NCI-H510A treated with DMSO at 0.1 percent for 48 hours (cell line): ENCODE results near the gene GCK.

ENCODE experiments used
- DNase-seq: peaks from one replicate; lab custom pipeline; 2025; lab: John Stamatoyannopoulos, UW

Gene GCK

GRCh38 chr7:44222776-44223261 is 33.6 kb upstream of the GCK start:
- no peak for DNase-seq

DNA sequence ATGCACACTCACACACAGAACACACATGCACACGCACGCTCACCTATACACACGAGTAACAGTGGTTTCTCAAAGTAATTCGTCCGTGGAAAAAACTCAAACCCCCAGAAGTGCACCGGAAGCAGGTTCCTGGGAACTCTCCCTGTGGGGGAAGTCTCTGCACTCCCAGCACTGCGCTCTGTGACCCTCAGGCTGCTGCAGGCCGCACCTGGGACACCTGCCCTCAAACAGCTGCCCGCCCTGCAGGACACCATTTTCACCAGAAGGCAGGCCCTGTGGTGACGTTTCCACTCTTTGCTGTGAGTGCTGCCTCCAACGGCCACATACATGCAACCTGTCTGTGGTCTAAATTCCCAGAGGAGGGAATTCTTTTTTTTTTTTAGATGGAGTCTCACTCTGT is 32.8 kb upstream of the GCK start:
- DNase-seq, result no peak

DNA sequence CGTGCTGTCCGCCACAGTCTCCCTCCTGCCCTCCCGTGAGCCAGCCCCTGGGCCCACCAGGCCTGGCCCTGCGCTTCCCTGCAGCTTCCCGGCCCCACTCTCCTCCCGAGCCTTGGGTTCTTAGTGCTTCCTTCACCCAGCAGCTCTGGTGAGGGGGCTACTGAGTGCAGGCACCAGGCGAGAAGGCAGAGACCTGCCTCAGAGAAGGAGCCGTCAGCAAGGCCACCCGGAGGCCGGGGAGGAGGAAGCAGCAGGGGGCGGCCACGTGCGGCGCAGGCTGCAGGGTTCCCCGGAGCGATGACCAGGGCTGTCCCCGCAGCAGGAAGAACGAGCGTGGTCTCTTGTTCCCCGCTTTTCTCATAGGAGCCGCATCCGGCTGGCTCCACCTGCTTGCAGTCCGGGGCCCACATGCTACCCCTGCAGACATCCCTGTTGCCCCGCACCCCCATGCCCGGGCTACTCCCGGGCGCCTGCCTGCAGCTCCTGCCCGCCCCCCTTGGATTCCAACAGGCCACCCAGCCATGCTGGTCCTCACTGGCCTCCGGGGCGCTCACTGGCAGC is 32.1 kb upstream of the GCK start:
- DNase-seq, result no peak

GRCh38 chr7:44220358-44221112 is 31.3 kb upstream of the GCK start:
- DNase-seq, result no peak

GRCh38 chr7:44220046-44220357 is 30.8 kb upstream of the GCK start:
- no peak for DNase-seq

DNA sequence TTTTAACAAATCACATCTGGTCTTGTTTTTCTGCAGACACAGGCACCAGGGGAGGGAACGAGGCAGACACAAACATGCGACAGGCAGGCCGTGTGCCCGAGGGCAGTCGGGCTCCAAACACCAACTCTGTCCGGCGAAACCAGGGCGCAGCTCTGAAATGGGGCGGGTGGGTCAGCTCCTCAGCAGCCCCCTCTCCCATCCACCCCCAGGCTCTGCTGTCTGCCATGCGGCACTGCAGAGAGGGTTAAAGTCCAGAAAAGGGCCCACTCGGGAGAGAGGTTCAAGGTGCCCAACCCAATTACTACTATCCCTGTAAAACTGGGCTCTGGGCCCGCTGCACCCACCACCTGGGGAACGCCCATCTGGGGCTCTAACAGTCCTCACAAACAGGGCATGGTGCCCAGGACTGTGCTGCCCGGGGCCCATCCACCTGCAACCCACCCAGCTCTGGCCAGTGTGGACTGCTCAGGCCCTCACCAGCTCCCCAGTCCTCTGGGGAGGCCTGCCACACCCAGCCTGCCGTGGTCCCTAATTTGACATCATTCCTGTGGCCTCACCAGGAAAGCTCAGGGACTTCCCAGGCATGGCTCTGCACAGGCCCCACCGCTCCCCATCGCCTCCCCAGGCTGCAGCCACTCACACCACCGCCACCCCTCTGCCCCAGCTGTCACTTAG is 30.3 kb upstream of the GCK start:
- DNase-seq, result no peak

GRCh38 chr7:44218418-44219201 is 29.4 kb upstream of the GCK start:
- peak; percentile 12 for DNase-seq

DNA sequence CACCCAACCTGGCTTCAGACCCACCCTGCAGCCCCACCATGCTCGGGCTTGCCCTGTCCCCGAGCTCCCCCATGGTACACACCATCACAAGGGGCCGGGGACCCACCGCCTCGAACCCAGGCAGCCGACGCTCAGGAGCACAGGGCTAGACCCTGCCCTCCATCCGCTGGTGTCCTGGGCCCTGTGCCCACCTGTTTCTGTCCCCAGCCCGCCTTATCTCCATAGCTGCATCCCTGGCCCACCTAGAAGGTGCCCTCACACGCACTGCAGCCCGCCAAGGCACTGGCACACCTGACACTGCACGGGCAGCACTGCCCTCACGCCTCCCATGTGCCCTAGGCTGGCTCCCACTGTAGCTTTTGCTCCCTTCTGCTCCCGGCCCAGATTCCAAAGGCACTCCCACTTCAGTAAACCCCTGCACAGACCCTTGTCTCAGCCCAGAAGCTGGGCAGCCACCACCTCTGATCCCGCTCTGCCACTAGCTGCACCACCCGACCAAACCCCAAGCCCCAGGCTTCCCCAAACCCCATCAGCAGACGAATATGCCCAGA is 28.7 kb upstream of the GCK start:
- no peak for DNase-seq

GRCh38 chr7:44217223-44217714 is 28.0 kb upstream of the GCK start:
- DNase-seq, result no peak

DNA sequence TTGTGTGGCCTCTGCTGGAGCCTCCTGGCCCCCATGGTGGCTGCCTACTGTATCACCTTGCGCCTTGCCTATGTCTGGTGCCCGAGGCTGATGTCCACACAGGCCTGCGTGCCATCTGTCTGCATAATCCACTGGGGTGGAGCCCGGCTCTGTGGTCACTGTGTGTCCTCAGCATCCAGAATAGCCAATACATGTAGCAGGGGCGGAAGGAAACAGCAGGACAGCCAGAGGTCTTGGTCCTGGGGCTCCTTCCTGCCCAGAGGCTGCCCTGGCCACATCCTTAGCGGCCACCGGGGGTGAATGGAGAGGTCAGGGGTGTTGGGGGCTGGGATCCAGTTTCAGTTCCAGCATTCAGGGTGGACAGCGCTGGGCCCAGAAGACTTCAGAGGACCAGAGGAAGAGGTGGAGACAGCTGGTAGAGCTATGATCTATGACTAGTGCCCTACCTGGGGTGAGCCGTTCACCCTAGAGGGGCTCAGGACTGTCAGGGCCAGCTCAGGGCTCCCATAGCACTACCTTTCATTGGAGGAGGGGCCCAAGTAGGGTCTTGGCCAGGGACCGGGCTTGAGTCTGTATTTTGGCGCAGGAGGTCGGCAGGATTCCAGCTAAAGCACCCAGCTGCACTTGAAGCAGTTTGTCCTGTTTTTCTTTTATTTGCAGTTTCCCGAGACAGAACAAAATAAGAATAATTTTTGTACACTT is 27.4 kb upstream of the GCK start:
- DNase-seq, result peak; percentile 54

GRCh38 chr7:44216019-44216418 is 26.8 kb upstream of the GCK start:
- peak; percentile 69 for DNase-seq

DNA sequence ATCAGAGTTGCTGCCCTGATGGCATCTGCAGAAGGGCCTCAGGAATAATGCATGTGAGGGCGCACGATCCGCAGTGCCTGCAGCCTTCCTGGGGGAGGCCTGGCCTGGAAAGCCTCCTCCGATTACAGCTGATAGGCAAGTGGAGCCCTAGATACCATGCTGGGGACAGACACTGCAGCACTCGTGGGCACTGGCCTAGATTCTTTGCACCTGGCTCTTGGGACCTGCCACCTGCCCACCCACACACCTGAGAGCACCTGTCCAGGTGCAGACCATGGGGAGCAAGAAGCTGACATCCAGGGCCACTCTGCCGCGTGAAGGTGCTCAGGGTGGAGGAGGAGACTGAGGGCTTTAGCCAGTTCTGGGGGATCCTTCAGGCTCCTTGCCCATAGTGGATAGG is 26.3 kb upstream of the GCK start:
- DNase-seq, result peak; percentile 87

GRCh38 chr7:44213877-44214388 is 24.7 kb upstream of the GCK start:
- no peak for DNase-seq

DNA sequence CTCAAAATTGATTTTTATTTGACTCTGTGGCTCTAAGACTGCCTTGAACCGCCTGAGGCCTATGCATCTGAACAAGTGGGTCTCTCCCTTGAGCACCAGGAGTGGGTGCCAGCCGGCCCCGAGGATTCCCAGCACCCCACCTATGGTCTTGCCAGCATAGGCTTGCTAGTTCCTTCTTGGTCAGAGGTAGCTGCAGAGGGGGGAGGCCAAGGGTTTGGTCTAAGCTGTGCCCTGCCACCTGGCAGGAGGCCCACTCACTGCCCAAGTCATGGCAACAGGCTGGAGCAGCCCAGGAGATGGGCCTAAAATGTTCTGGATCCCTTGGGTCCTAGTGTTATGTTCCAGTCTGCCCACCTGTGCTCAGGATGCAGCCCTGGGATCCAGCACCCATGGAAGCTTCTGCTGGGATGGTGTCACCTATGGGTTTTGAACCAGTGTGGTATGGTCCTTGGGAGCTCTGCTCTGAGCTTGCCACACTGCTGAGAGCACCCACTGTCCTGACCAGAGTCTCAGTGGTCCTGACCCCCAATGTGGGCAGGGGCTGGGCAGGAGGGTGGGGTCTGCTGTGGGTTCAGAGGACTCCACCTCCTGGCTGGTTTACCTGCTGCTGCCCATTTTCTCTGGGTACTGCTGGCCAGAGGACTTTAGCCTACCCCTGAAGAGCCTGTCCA is 24.1 kb upstream of the GCK start:
- DNase-seq, result no peak

DNA sequence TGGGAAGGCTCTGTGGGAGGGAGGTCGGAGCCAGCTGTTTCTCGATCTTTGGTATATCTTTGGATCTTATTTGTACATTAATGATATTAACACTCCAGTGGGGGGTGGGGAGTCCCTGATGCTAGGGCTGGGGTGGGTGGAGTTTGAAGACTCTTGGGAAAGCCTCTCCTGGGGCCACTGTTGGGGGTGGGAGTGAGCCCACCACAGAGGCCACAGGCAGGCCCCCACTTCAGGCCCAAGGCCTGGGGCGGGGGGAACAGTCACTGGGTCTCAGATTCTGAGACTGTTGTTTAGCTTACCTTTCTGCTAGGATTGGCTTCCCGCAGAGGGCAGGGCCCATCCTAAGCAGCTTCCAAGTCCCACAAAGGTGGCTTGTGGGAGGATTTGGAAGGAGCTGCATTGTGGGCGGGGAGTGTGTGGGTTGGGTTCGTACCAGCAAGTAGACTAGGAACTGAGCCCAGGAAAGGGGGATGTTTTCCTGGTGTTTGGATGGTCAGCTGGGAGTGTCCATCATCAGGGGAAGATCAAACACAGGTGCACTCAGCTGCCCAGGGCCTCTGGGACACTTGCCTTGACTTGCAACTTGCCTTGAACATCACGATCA is 23.4 kb upstream of the GCK start:
- no peak for DNase-seq

- no peak for DNase-seq
Measured at GRCh38 chr7:44212018-44212417, 22.8 kb upstream of the GCK start.

GRCh38 chr7:44211126-44211675 is 22.0 kb upstream of the GCK start:
- no peak for DNase-seq

- no peak for DNase-seq
Measured at GRCh38 chr7:44210107-44210506, 20.9 kb upstream of the GCK start.

- no peak for DNase-seq
Measured at GRCh38 chr7:44208085-44208484, 18.8 kb upstream of the GCK start.

- no peak for DNase-seq
Measured at GRCh38 chr7:44206008-44206407, 16.8 kb upstream of the GCK start.
